HT1080 (cell line): ENCODE data around the gene OR52N5. TPM values are rescaled to one million over a fixed set of nuclear protein-coding genes. Genes with fewer than 3 reads are reported as not detected.

Experiments
- DNase-seq: peaks from one replicate; pipeline ENCODE4 v3.0.0-alpha.2; 2015; ENCODE audit warnings: low read depth
- total RNA-seq: library from RNA; depleted of rRNA; stranded (reverse); fragments of >200 nt; shearing (Covaris generic); gene quantifications from 2 replicates; pipeline ENCODE4 v1.2.3, GENCODE V29; 2014; rRNA removed

Gene OR52N5
- total RNA-seq, 1 experiment from 2014 or later, result not detected

- DNase-seq, result no peak
These were observed 56.8 kb downstream of the OR52N5 start for GRCh38 chr11:5726351-5726750.

Other genes with a start within 250 kb of the OR52N5 start
- not detected in 2 replicates for gene OR52H1, start 234.8 kb downstream of the OR52N5 start, total RNA-seq
- gene OR52B6, start 202.5 kb downstream of the OR52N5 start, total RNA-seq, result not detected in 2 replicates
- gene TRIM6, start 186.7 kb downstream of the OR52N5 start, total RNA-seq, result 3.6 and 4.8 TPM in 2 replicates
- gene TRIM34, start 158.4 kb downstream of the OR52N5 start, total RNA-seq, result 1.9 and 3.6 TPM in 2 replicates
- 22.5 and 29.2 TPM in 2 replicates for gene TRIM5, start 98.3 kb downstream of the OR52N5 start, total RNA-seq
- gene TRIM22, start 93.6 kb downstream of the OR52N5 start, total RNA-seq, result 12.3 and 18.4 TPM in 2 replicates
- gene OR56B1, start 46.9 kb downstream of the OR52N5 start, total RNA-seq, result not detected in 2 replicates
- not detected in 2 replicates for gene OR52N4, start 29.1 kb downstream of the OR52N5 start, total RNA-seq
- not detected in 2 replicates for gene OR52N1, start 7.9 kb upstream of the OR52N5 start, total RNA-seq
- not detected in 2 replicates for gene OR52N2, start 25.6 kb upstream of the OR52N5 start, total RNA-seq
- gene OR52E6, start 58.5 kb upstream of the OR52N5 start, total RNA-seq, result not detected in 2 replicates
- gene OR52E8, start 74.3 kb upstream of the OR52N5 start, total RNA-seq, result not detected in 2 replicates
- not detected in 2 replicates for gene OR52E4, start 97.3 kb upstream of the OR52N5 start, total RNA-seq
- gene OR52E5, start 109.9 kb upstream of the OR52N5 start, total RNA-seq, result not detected in 2 replicates
- not detected in 2 replicates for gene OR56A3, start 158.9 kb upstream of the OR52N5 start, total RNA-seq
- gene OR56A5, start 185.1 kb upstream of the OR52N5 start, total RNA-seq, result not detected in 2 replicates
- gene OR52L1, start 203.6 kb upstream of the OR52N5 start, total RNA-seq, result not detected in 2 replicates
- gene OR56A4, start 223.6 kb upstream of the OR52N5 start, total RNA-seq, result not detected in 2 replicates
- gene OR56A1, start 247.4 kb upstream of the OR52N5 start, total RNA-seq, result not detected in 2 replicates